GM12801 (cell line): Measurements from ENCODE around the gene MUSTN1.

Source experiments
- TF ChIP-seq, protein P1 (sequence below): IDR thresholded peaks from one replicate; pipeline ENCODE4 v1.5.1; 2011; ENCODE audit warnings: control low read depth; ENCODE audit not compliant: insufficient read length; ENCODE audit errors: extremely low read depth

Gene MUSTN1

DNA sequence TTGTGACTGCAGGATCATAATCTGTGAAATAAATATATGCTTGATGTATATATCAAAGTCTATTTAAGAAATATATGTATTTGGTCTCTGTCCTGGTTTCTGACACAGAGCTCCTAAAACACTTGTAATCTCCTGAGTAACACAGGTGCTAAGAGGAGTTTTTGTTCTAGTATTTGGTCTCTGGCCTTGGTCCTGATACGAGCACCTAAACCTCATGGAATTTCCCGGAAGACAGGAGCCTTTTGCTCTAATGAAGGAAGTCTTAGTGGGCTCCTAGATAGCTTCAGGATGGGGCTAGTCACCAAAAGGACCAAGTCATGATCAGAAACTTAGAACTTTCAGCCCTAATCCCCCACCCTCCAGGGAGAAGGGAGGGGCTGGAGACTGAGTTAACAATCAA is 19.2 kb upstream of the MUSTN1 start:
- TF ChIP-seq, protein P1, sequence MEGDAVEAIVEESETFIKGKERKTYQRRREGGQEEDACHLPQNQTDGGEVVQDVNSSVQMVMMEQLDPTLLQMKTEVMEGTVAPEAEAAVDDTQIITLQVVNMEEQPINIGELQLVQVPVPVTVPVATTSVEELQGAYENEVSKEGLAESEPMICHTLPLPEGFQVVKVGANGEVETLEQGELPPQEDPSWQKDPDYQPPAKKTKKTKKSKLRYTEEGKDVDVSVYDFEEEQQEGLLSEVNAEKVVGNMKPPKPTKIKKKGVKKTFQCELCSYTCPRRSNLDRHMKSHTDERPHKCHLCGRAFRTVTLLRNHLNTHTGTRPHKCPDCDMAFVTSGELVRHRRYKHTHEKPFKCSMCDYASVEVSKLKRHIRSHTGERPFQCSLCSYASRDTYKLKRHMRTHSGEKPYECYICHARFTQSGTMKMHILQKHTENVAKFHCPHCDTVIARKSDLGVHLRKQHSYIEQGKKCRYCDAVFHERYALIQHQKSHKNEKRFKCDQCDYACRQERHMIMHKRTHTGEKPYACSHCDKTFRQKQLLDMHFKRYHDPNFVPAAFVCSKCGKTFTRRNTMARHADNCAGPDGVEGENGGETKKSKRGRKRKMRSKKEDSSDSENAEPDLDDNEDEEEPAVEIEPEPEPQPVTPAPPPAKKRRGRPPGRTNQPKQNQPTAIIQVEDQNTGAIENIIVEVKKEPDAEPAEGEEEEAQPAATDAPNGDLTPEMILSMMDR, result no peak

DNA sequence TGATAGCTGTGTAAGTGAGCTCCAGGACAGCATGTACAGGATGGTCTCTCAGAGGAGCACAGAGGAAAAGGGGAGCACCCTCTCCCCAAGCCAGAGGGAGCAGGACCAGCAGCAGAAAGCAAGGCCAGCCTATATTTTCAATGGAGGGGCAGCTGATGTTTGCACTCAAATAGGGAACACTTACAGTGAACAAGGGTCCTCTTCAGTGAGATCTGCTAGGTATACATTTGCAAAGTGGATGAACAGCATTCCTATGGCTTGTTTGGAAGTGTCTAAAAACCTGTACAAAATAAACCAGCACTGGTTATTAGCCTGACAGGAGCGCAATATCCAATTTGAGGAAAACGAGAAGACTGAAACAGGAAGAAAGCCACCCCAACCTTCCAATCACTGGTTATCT is 17.6 kb upstream of the MUSTN1 start:
- TF ChIP-seq, protein P1, result no peak

DNA sequence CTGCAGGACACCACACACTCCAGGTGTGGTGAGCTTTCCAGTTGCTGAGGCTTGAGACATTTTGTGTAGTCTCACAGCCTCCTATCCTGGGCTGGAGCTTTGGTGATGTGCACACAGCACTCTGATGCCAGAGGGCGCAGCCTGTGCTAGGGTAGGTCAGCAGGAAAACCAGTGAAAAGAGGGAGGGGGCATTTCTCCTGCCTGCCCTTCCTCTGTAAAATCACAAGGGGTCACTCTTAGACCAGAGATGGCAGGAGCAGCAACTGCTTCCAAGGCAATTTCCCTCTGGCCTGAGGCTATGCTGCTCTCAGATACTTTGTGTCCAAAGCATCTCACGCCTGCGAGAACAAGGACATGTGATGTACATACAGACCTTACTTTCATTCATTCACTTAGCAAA is 16.5 kb upstream of the MUSTN1 start:
- TF ChIP-seq, protein P1, result no peak

DNA sequence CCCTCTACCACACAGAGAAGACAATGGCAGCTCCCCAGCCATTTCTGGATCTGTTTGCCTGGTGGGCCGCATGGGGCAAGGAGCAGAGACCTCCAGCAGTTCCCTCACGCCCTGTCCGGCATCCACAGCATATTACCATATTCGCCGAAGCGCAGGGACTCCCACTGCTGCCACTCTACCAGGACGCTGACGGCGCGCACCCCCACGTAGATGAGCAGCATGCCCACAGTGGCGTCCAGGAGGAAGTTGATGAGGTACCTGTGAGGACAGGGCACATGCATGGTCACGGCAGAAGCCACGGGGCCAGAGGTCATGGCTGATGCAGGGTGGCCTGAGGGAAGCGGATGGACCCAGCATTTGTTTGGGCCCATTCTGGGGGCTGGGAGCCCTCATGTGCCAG is 14.8 kb upstream of the MUSTN1 start:
- TF ChIP-seq, protein P1, result no peak

DNA sequence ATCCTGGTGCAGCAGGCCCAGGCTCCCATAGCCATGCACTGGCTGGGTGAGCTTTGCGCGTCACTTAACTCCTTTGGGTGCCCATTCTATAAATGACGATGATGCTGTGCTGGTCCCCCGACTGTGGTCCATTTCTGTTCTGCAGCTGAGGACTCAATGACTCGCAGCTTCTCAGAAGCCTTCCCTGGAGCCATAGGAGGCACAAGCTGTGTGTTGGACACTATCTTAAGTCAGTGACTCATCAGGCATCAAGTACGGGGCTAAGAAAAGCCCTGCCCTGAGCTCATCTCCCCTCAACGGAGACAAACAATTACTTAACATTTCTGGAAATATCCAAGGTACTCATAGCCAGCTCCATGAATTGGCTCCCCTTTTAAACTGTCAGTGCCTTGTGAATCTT is 13.8 kb upstream of the MUSTN1 start:
- TF ChIP-seq, protein P1, result no peak

DNA sequence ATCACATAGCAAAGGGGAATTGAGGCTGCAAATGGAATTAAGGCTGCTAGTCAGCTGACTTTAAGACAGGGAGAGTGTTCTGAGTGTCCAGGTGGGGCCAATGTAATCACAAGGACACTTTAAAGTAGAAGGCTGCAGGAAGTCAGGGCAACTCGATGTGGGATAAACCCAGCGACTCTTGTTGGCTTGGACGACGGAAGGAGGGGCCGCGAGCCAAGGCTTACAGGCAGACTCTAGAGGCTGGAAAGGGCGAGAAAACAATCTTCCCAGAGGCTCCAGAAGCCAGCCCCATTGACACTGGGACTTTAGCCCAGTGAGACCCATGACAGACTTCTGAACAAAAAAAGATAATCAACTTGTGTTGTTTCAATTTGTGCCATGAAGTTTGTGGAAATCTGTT is 12.9 kb upstream of the MUSTN1 start:
- TF ChIP-seq, protein P1, result no peak

DNA sequence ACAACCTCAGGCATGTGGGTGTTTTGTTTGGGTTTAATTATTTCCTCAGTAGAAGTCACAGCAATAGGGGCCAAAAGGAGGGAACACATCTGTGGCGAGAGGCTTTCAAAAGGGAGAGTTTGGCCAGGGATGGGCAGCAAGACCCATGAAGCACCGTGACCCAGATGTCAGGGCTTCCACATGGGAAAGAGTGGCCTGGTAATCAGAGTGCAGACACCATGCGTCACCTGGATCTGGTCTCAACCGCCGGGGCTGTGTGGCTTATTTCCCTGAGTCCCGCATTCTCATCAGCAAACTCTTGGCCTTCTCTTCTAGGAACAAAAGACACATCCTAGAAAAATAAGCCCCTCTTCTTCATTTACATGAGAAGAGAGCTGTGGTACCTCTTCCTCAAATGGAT is 12.4 kb upstream of the MUSTN1 start:
- TF ChIP-seq, protein P1, result no peak

DNA sequence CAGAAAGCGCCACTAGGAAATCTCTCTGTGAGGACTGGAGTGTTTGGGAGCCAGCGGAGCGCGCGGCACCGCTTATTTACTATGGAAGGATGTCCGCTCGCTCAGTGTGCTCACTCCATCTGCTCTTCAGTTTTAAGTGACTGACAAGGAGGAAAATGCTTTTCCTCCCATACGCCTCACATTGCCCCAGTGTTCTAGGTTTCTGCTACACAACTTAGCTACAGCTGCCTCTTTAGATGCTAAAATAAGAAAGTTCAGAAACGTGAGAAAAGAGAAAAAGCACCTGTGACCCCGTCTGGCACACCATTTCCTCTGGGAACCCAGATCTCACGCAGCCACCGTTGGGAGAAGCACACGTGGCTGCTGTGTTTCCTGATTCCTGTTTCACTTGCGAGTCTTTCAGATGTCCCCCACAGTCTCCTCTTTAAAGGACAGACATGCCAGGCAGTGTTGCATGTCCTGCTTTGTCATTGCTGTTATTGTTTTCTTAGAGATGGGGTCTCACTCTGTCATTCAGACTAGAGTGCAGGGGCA is 11.7 kb upstream of the MUSTN1 start:
- TF ChIP-seq, protein P1, result no peak
